Measurements from ENCODE around the gene CTSW. TPM values are rescaled to one million over a fixed set of nuclear protein-coding genes. Genes with fewer than 3 reads are reported as not detected.
"Not testable (repeated sequence)": the region's sequence is repeated elsewhere in the genome, so short reads cannot be mapped to it uniquely, and the experiment has no call there.

CTSW gene, protein sequence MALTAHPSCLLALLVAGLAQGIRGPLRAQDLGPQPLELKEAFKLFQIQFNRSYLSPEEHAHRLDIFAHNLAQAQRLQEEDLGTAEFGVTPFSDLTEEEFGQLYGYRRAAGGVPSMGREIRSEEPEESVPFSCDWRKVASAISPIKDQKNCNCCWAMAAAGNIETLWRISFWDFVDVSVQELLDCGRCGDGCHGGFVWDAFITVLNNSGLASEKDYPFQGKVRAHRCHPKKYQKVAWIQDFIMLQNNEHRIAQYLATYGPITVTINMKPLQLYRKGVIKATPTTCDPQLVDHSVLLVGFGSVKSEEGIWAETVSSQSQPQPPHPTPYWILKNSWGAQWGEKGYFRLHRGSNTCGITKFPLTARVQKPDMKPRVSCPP
- 0.79 and 1.8 TPM in 2 replicates for total RNA-seq (2014; rRNA removed; shearing (Covaris generic))

DNA sequence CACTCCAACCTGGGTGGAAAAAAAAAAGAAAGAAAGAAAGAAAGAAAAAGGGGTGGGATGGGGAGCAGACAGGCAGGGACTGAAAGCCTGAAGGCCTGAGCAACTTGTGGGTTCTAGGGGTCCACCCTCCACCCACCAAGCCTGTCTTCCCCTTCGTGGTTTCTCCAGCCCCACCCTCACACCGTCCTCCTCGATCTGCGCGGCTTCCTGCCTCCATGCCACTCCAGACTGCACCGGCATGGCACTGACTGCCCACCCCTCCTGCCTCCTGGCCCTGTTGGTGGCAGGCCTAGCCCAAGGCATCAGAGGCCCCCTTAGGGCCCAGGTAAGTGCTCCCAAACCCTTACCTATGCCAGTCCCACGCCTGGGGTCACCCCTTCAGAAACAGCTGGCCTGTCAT lies at the start of gene CTSW:
CTSW (plus strand) TSS at position 221 of the 400 bp plus-strand sequence; CDS start at position 239, 18 bp downstream.
- DNase-seq (ENCODE audit: low spot score) = no peak

GRCh38 chr11:65832231-65832630 lies 47.4 kb upstream of the CTSW start:
- DNase-seq (ENCODE audit: low spot score) = not testable (repeated sequence)

DNA sequence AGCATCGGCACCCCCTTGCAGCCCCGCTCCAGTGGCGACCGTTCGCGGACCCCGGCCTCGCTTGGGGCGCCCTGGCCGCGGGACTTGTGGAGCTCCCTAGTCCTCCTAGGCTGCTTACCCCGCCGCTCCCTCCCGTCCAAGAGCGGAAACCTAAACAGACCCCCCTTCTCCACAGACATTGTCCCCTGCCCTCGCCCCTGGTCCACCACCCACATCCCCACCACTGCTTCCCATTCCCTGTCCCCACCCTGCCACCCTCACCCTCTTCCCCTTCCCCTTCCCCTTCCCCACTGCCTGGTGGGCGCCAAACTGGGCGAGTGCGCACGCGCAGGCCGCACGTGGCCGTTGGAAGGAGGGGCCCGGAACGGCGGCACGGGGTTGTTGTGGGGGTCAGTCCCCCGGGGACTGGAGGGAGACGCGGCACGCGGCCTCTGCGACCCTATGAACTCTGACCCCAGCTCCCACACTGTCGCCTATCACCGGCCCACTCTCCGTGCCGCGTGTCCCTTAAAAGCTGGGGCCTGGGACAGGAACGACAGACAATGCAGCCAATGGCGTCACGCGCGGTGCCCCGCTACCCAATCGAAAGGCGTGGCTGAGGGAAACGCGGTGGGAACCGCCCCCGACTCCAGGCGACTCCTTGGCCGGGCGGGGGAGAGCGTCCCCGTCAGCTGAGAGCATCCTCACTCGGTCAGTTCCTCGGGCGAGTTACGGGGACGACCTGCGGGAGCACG lies 46.2 kb upstream of the CTSW start, which contains the start of gene SNX32:
SNX32 (plus strand) TSS at position 667 of the 734 bp plus-strand sequence. CDS start 103 bp downstream, outside the sequence.
- DNase-seq (ENCODE audit: low spot score) = no peak

GRCh38 chr11:65834202-65834601 lies 45.4 kb upstream of the CTSW start:
- DNase-seq (ENCODE audit: low spot score) = no peak

DNA sequence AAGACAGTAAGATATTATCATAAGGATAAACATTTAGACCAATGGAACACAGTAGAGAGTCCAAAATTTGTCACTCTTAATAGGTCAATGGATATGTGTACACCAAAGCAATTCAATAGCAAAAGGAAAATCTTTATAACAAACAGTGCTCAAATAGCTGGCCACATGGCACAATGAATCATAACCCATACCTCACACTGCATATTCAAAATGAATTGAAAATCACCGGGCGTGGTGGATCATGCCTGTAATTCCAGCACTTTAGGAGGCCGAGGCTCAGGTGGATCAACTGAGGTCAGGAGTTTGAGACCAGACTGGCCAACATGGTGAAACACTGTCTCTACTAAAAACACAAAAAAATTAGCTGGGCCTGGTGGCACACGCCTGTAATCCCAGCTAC lies 37.5 kb upstream of the CTSW start:
- no peak for DNase-seq (ENCODE audit: low spot score)

GRCh38 chr11:65843811-65844210 lies 35.8 kb upstream of the CTSW start:
- DNase-seq (ENCODE audit: low spot score) = no peak

DNA sequence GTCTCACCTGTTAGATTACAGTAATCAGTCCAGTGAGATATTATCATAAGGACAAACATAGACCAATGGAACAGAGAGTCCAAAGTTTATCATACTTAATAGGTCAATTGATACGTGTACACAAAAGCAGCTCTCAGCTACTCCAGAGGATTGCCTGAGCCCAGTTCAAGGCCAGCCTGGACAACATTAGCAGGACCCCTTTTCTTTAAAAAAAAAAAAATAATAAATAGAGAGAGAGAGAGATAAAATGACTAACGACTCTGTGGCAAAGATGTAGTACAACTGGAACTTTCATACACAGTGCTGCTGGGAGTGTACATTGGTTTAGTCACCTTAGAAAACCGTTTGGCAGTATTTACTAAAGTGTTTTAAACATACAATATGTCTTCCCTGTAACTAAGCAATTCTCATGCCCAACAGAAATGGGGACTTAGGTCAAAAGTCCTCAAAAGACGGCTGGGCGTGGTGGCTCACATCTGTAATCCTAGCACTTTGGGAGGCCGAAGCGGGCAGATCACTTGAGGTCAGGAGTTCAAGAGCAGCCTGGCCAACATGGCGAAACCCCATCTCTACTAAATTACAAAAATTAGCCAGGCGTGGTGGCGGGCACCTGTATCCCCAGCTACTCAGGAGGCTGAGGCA lies 35.3 kb upstream of the CTSW start:
- DNase-seq (ENCODE audit: low spot score) = no peak

- DNase-seq (ENCODE audit: low spot score) = no peak
Observed at GRCh38 chr11:65847746-65848145, 31.9 kb upstream of the CTSW start.

DNA sequence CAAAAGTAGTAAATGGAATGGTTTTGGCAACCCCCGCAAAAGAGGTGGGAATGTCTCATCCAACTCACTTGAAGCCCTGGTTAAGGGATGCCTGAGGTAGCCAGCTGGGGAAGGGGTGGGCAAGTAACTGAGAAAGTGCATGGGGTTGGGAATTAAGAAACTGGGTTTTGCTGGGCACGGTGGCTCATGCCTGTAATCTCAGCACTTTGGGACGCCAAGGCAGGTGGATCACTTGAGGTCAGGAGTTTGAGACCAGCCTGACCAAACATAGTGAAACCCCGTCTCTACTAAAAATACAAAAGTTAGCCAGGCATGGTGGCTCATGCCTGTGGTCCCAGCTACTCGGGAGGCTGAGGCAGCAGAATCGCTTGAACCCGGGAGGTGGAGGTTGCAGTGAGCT lies 30.9 kb upstream of the CTSW start:
- not testable (repeated sequence) for DNase-seq (ENCODE audit: low spot score)

DNA sequence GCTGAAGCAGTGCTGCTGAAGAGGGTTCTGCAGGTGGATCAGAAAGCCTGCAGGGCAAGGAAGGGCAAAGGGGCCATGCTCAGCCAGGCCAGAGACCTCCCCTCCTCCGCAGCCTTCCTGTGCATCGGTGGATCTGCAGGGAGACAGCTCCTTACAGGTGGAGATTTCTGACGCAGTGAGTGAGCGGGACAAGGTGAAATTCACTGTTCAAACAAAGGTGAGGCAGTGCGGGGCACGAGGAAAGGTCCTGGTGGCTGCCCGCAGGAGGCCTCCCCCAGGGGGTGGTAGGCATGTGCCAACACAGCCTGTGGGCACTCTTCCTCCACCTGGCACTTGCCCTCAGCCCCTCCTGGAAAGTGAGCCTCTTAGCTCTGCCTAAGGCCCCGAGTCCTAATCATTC lies 30.3 kb upstream of the CTSW start:
- no peak for DNase-seq (ENCODE audit: low spot score)

DNA sequence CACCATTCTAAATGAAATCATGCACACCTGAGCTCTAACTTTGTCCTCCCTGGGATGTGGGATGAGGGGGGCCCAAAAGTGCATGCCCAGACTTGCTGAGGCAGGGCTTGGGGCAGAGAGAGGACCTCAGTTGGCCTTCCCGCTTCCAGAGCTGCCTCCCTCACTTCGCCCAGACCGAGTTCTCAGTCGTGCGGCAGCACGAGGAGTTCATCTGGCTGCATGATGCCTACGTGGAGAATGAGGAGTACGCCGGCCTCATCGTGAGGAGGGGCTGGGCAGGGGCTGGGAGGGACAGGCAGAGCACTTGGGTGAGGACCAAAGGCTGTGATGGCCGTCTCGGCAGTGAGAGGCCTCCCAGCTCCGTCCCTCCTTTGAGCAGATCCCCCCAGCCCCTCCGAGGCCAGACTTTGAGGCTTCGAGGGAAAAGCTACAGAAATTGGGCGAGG lies 29.8 kb upstream of the CTSW start:
- no peak for DNase-seq (ENCODE audit: low spot score)

- no peak for DNase-seq (ENCODE audit: low spot score)
Observed at GRCh38 chr11:65850217-65851082, 29.2 kb upstream of the CTSW start.

- DNase-seq (ENCODE audit: low spot score) = no peak
Observed at GRCh38 chr11:65851083-65851579, 28.5 kb upstream of the CTSW start.

DNA sequence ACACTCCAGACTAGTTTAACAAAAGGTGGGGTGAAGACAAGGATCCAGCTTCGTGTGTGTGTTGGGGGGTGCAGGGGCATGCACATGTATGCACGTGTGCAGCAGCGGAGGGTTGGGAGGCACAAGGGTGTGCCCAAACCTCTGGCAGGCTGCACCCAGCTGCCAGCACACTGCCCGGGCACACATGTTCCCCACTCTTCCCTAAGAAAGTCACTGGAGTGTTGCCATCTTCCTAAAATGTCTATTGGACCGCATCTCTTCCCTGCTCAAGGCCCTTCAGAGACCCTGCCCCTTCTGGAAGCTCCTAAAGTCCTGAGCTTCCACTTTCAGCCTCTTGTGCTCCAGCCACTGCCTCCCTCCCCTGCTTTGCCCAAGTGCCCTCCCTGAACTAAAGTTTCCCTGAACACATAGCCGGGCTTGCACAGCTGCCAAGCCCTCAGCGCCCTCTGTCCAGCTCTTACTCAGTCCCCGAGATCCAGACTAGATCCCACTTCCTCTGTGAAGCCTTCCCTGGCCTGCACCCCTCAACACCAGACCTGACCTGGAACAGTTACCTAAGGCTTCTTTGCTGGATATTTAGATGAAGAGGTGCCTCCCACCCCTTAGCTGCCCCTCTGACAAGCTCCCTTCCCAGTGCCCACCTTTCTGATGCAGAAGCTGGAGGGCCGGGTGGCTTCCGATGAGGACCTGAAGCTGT lies 27.7 kb upstream of the CTSW start:
- DNase-seq (ENCODE audit: low spot score) = no peak

- DNase-seq (ENCODE audit: low spot score) = no peak
Observed at GRCh38 chr11:65852508-65853245, 27.0 kb upstream of the CTSW start.

DNA sequence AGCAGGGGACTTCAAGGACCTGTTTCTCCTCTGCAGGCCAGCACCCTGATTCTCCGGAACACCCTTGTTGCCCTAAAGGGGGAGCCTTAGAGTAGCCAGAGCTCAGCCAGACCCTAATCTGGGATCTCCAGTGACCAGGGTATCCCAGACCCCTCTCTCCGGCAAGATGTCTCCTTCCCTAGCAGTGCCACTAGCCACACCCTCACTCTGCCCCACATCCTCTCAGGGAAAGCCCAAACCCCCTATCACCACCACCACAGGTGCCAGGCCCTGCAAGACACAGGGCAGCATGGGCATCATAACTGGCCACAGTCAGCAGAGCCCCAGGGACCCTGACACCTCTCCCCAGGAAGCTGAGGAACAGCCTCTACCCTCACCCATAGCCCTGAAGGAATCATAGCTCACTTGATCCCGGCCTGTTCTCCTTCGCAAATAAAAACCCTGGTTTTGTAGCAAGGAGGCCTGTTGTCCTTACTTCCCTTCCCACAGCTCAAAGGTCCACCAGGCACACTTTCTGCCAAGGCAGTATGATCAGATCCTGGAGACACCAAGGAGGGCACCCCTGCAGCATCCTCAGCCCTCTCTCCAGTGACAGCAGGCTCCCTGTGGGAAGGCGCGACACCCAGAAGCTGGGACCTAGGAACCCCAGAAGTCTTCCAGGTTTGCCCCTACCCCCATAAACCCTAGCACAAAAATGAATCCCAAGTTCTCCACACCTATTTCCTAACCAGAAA lies 26.2 kb upstream of the CTSW start:
- no peak for DNase-seq (ENCODE audit: low spot score)

GRCh38 chr11:65854161-65854592 lies 25.5 kb upstream of the CTSW start:
- no peak for DNase-seq (ENCODE audit: low spot score)

GRCh38 chr11:65854852-65855837 lies 24.5 kb upstream of the CTSW start:
- DNase-seq (ENCODE audit: low spot score) = no peak
